H1 (cell line): Measurements from ENCODE around the gene CIB4. TPM values are rescaled to one million over a fixed set of nuclear protein-coding genes. Genes with fewer than 3 reads are reported as not detected.
A peak's percentile ranks its signal among the peaks of the same experiment; 100 is the strongest.

ENCODE experiments used
- CTCF ChIA-PET: fragments of 300-600 bp; sonication (Branson Sonifier 250); formaldehyde crosslinking; loops from one replicate; lab custom pipeline; 2021; ENCODE audit not compliant: partially characterized antibody; lab: Charles Lee
- POLR2A ChIA-PET: fragments of 300-600 bp; sonication (Branson Sonifier 250); formaldehyde crosslinking; loops from one replicate; lab custom pipeline; 2021; ENCODE audit warnings: inconsistent platforms; ENCODE audit not compliant: partially characterized antibody; lab: Charles Lee
- DNase-seq, 2 experiments: peaks; one replicate each; pipeline versions ENCODE4 v3.0.0 to v3.0.0-alpha.2; 2010 to 2022; ENCODE audit warnings: low spot score in 2 of 2, low read depth in 1 of 2, mixed read lengths in 1 of 2
- FAIRE-seq: peaks from 2 replicates; lab custom pipeline; 2011; peaks lifted over from hg19 to GRCh38; lab: Jason Lieb, UNC
- H2AFZ ChIP-seq: 2 replicates; pipeline ENCODE4 v1.8.1; 2012; ENCODE audit warnings: low read length, inconsistent platforms
- H2AK5ac ChIP-seq: 2 replicates; pipeline ENCODE4 v1.6.1; 2013; ENCODE audit warnings: low read depth, low read length
- H2BK120ac ChIP-seq: replicated peaks from 2 replicates; pipeline ENCODE3; 2013; ENCODE audit warnings: low read depth, low read length, inconsistent platforms
- H2BK12ac ChIP-seq: 2 replicates; pipeline ENCODE4 v1.6.1; 2013; ENCODE audit warnings: low read depth, low read length
- H2BK15ac ChIP-seq: 2 replicates; pipeline ENCODE4 v1.6.1; 2013; ENCODE audit warnings: low read length
- H2BK20ac ChIP-seq: 2 replicates; pipeline ENCODE4 v1.6.1; 2013; ENCODE audit warnings: low read length
- H2BK5ac ChIP-seq: 2 replicates; pipeline ENCODE4 v1.6.1; 2013; ENCODE audit warnings: low read depth, low read length
- H3K14ac ChIP-seq: 2 replicates; pipeline ENCODE4 v1.6.1; 2013; ENCODE audit warnings: inconsistent platforms; ENCODE audit not compliant: insufficient read length
- H3K18ac ChIP-seq: 2 replicates; pipeline ENCODE4 v1.6.1; 2013; ENCODE audit warnings: low read length; ENCODE audit errors: extremely low read depth
- H3K23ac ChIP-seq: 2 replicates; pipeline ENCODE4 v1.6.1; 2013; ENCODE audit warnings: inconsistent platforms; ENCODE audit not compliant: insufficient read length
- H3K23me2 ChIP-seq: 2 replicates; pipeline ENCODE4 v1.6.1; 2013; ENCODE audit warnings: low read depth, low read length
- H3K27ac ChIP-seq: 2 replicates; pipeline ENCODE4 v1.6.1; 2011; ENCODE audit warnings: low read depth, low read length, inconsistent platforms
- H3K27me3 ChIP-seq, 4 experiments: replicated peaks in 1 of 4; 1 replicate in 1 of 4; 2 replicates in 3 of 4; pipeline versions ENCODE4 v1.6.1 to v1.8.1; 2011 to 2013; ENCODE audit warnings: low read length in 3 of 4, mild to moderate bottlenecking in 3 of 4, inconsistent platforms in 2 of 4, mixed read lengths in 2 of 4, moderate library complexity in 1 of 4; ENCODE audit not compliant: control insufficient read depth in 3 of 4, insufficient read depth in 3 of 4; ENCODE audit errors: extremely low read depth in 1 of 4
- H3K36me3 ChIP-seq, 4 experiments: 2 replicates each; pipeline versions ENCODE4 v1.6.1 to v1.8.1; 2011 to 2013; ENCODE audit warnings: mild to moderate bottlenecking in 4 of 4, low read length in 3 of 4, moderate library complexity in 2 of 4, control low read depth in 1 of 4, inconsistent platforms in 1 of 4; ENCODE audit not compliant: insufficient read depth in 4 of 4, control insufficient read depth in 2 of 4
- H3K4ac ChIP-seq: replicated peaks from 2 replicates; pipeline ENCODE3; 2013; ENCODE audit warnings: low read length, low read depth, mixed read lengths, inconsistent platforms; ENCODE audit not compliant: insufficient read length
- H3K4me1 ChIP-seq, 4 experiments: replicated peaks in 1 of 4; 1 replicate in 1 of 4; 2 replicates in 3 of 4; pipeline versions ENCODE4 v1.6.1 to v1.8.1; 2011 to 2013; ENCODE audit warnings: low read length in 3 of 4, inconsistent platforms in 2 of 4, mixed read lengths in 1 of 4; ENCODE audit not compliant: insufficient read depth in 4 of 4, control insufficient read depth in 3 of 4
- H3K4me2 ChIP-seq, 2 experiments: 2 replicates each; pipeline versions ENCODE4 v1.6.1 to v1.8.1; 2011 to 2013; ENCODE audit warnings: low read depth in 2 of 2, low read length in 2 of 2, control low read depth in 1 of 2, inconsistent platforms in 1 of 2, mild to moderate bottlenecking in 1 of 2; ENCODE audit not compliant: insufficient read depth in 1 of 2
- H3K4me3 ChIP-seq, 4 experiments: fragments of 200-600, 300-600 bp in 1 of 4; sonication (generic), shearing (Covaris generic), sonication (Bioruptor Twin) in 1 of 4; 2 replicates each; pipeline versions ENCODE4 v1.5.1 to v1.8.1; 2011 to 2016; ENCODE audit warnings: low read length in 4 of 4, low read depth in 3 of 4, control low read depth in 2 of 4, inconsistent platforms in 2 of 4, mild to moderate bottlenecking in 2 of 4, mixed read lengths in 1 of 4, moderate library complexity in 1 of 4; ENCODE audit not compliant: insufficient read depth in 2 of 4; ENCODE audit errors: extremely low read depth in 1 of 4
- H3K56ac ChIP-seq: replicated peaks from 2 replicates; pipeline ENCODE3; 2013; ENCODE audit warnings: low read depth, mild to moderate bottlenecking, mixed read lengths, low read length, inconsistent platforms; ENCODE audit not compliant: insufficient read length
- H3K79me1 ChIP-seq: 2 replicates; pipeline ENCODE4 v1.6.1; 2013; ENCODE audit warnings: low read depth, low read length, control low read depth
- H3K79me2 ChIP-seq, 2 experiments: 2 replicates each; pipeline versions ENCODE4 v1.6.1 to v1.8.1; 2012 to 2013; ENCODE audit warnings: low read length in 2 of 2, mild to moderate bottlenecking in 2 of 2, inconsistent platforms in 1 of 2; ENCODE audit not compliant: insufficient read depth in 2 of 2, control insufficient read depth in 1 of 2
- H3K9ac ChIP-seq, 4 experiments: replicated peaks in 1 of 4; 1 replicate in 1 of 4; 2 replicates in 3 of 4; pipeline versions ENCODE4 v1.6.1 to v1.8.1; 2011 to 2013; ENCODE audit warnings: low read depth in 3 of 4, low read length in 3 of 4, control low read depth in 2 of 4, mild to moderate bottlenecking in 2 of 4, moderate library complexity in 2 of 4, inconsistent platforms in 1 of 4; ENCODE audit errors: extremely low read depth in 1 of 4
- H3K9me3 ChIP-seq, 2 experiments: 2 replicates each; pipeline versions ENCODE4 v1.6.1 to v1.8.1; 2012 to 2013; ENCODE audit warnings: mild to moderate bottlenecking in 2 of 2, moderate library complexity in 2 of 2, control low read depth in 1 of 2, inconsistent platforms in 1 of 2, low read depth in 1 of 2, low read length in 1 of 2, mixed read lengths in 1 of 2; ENCODE audit not compliant: insufficient read depth in 2 of 2
- H4K20me1 ChIP-seq, 2 experiments: replicated peaks in 1 of 2; 2 replicates each; pipeline versions ENCODE3 to v1.8.1; 2011 to 2013; ENCODE audit warnings: inconsistent platforms in 2 of 2, low read length in 2 of 2, mild to moderate bottlenecking in 1 of 2; ENCODE audit not compliant: insufficient read depth in 2 of 2, control insufficient read depth in 1 of 2
- H4K5ac ChIP-seq: 2 replicates; pipeline ENCODE4 v1.6.1; 2013; ENCODE audit warnings: low read length, low read depth, mixed read lengths, inconsistent platforms; ENCODE audit not compliant: insufficient read length
- H4K8ac ChIP-seq: 2 replicates; pipeline ENCODE4 v1.8.0; 2013; ENCODE audit warnings: mild to moderate bottlenecking, moderate library complexity, low read length, inconsistent platforms; ENCODE audit not compliant: insufficient read depth; ENCODE audit errors: extremely low read depth
- H4K91ac ChIP-seq: replicated peaks from 2 replicates; pipeline ENCODE3; 2013; ENCODE audit warnings: low read length, mixed read lengths, inconsistent platforms; ENCODE audit not compliant: insufficient read length
- BCL11A ChIP-seq, 2 experiments: IDR thresholded peaks; one replicate each; pipeline ENCODE4 v1.6.1; 2011; ENCODE audit warnings: low read depth in 2 of 2, low read length in 2 of 2, mild to moderate bottlenecking in 2 of 2
- CREB1 ChIP-seq: IDR thresholded peaks from 2 replicates; pipeline ENCODE4 v1.6.1; 2012; ENCODE audit warnings: inconsistent platforms
- CTBP2 ChIP-seq: IDR thresholded peaks from 2 replicates; pipeline ENCODE4 v1.7.0; 2011; ENCODE audit warnings: borderline replicate concordance, mild to moderate bottlenecking, moderate library complexity, mixed read lengths, low read length; ENCODE audit not compliant: insufficient read depth, insufficient read length
- KDM1A ChIP-seq: fragments of 200-600, 300-600 bp; sonication (generic); IDR thresholded peaks from 2 replicates; pipeline ENCODE4 v1.7.1; 2016; ENCODE audit warnings: mild to moderate bottlenecking, low read length, borderline replicate concordance
- WGBS, 2 experiments: shearing (Covaris generic) in 1 of 2; methylation state at CpG; one replicate each; pipeline versions ENCODE4 v1.1.6 to v1.1.7; 2013 to 2015; ENCODE audit warnings: low lambda C conversion rate in 2 of 2, mixed read lengths in 2 of 2, inconsistent platforms in 1 of 2, low coverage in 1 of 2, missing lambda C conversion rate in 1 of 2; ENCODE audit not compliant: insufficient replicate concordance in 2 of 2, insufficient coverage in 1 of 2, insufficient read length in 1 of 2; ENCODE audit errors: extremely low coverage in 1 of 2, missing lambda C conversion rate in 1 of 2; 5-methylcytosine and 5-hydroxymethylcytosine counted together
- polyA plus RNA-seq, 7 experiments: library from polyadenylated mRNA; depleted of rRNA in 3 of 7; stranded (reverse) in 5 of 7; unstranded in 2 of 7; fragments of >200 nt in 5 of 7; fragments of 200-250 nt in 2 of 7; gene quantifications; 1 replicate in 5 of 7; 2 replicates in 1 of 7; 4 replicates in 1 of 7; pipeline versions ENCODE4 v1.2.1 to v1.2.3, GENCODE V29; 2011 to 2013; ENCODE audit warnings: missing spikeins in 2 of 7, mixed read lengths in 2 of 7
- total RNA-seq: library from RNA; stranded (reverse); fragmentation: NEBNext Ultra II Directional; extraction: Animal tissue kit (Norgen Biotek cat#: 25700); gene quantifications from 2 replicates; pipeline ENCODE4 v1.2.1, GENCODE V29; 2021

Gene CIB4
- total and polyA plus RNA-seq, 2 of the 8 experiments (the other 6 are each of a cell fraction or from before 2014, with no cell fraction given), result not detected

DNA sequence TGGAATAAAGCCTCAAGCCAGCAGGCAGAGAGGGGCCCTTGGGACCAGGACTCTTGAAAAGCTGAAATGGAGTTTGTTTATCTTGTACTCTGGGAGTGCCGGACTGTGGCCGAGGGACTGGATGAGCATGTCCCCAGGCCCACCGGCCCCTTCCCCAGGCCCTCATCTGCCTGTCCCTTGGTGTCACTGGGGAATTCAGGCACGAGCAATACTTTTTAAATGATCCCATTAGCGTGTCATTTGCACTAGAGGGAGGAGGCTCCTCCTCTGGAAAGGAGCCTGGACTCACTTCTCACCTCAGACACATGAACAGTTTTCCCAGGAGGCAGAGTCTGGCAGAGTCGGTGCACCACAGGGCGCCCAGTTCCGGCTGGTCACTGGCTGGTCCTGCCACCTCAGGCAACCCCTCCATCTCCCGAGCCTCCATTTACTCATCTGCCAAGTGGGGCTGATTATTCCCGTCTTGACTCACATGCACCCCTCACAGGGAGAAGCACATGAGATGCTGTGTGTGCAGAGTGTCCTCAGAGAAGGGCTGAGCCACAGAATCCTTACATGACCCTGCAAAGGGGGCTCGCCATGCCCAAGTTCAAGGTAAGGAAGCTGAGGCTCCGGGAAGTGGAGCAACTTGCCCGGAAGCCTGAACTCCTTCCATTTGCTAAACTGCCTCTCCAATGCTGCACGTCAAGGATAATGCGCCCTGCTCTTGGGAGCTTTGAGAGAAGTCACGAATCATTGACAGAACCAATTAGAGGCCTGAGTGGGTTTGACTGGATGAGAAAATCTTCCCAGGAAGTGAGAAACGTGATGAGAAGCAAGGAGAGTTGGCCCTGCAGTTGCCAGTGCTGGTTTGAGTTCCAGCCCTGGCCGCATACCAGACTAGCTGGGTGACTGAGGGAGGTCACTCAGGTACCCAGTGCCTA, 26.7 kb downstream of the CIB4 start:
- peak in 1 of 2 experiments; percentile 36 for DNase-seq

More for the DNA sequence above, 26.7 kb downstream of the CIB4 start:
- Histone ChIP-seq H3K4me1 (peaks cover 0 to 23% (median 11%) of the 10 kb centered on the region in 4 experiments; a peak in 6 of 7 replicates), H4K8ac (no peak overlapping the region), H4K91ac (no peak overlapping the region), H3K79me1 (no peaks in the 10 kb centered on the region), H2AFZ (no peak overlapping the region), H3K14ac (no peak overlapping the region), H3K4ac (no peak overlapping the region), H3K9me3 (no peaks in the 10 kb centered on the region), H3K79me2 (no peaks in the 10 kb centered on the region), H3K4me3 (no peak overlapping the region), H3K9ac (no peak overlapping the region), H3K36me3 (no peaks in the 10 kb centered on the region), H4K20me1 (no peaks in the 10 kb centered on the region), H3K27ac (no peak overlapping the region), H3K56ac (no peak overlapping the region), H2AK5ac (0 out of 2 replicates have a peak overlapping the region, but pooled peaks have one; percentile 65), H2BK5ac (no peak overlapping the region), H3K4me2 (no peak overlapping the region), H3K23me2 (no peaks in the 10 kb centered on the region), H2BK12ac (no peak overlapping the region), H3K23ac (no peak overlapping the region), H2BK120ac (no peak overlapping the region), H3K27me3 (no peaks in the 10 kb centered on the region; a peak in 1 of 7 replicates), H4K5ac (no peak overlapping the region), H2BK20ac (no peak overlapping the region), H3K18ac (no peak overlapping the region), H2BK15ac (no peak overlapping the region)
- ChIA-PET CTCF (interaction anchor here (0.9 to 17.4 kb wide), 20 partner anchors 8 to 402 kb away, joined by 3 to 367 read pairs (median 4); partner anchors contain the start of gene CIB4), POLR2A (interaction anchor here (0.6 to 1.2 kb wide), 3 partner anchors 150 to 422 kb away, joined by 3 read pairs; partner anchors contain the start of gene SLC35F6)
- FAIRE-seq, result no peak
- TF ChIP-seq KDM1A, result no peak
- TF ChIP-seq CTBP2, result no peak
- no peak for TF ChIP-seq CREB1
- TF ChIP-seq BCL11A (IDR thresholded peaks at IDR 0.05; ENCODE audit: low read depth in 2 of 2, low read length in 2 of 2), result no peak
- 92% methylated on average over 18 of the region's 18 CpGs; no CpG with 5 or more reads in 1 of the 2 experiments for WGBS, 2 experiments
